Upper lobe of left lung (tissue), 6 donors: Measurements from ENCODE around the gene CUTC. TPM values are rescaled to one million over a fixed set of nuclear protein-coding genes. Genes with fewer than 3 reads are reported as not detected.

Experiments used
- ATAC-seq, 2 donors: fragments of 200-7000 bp; cut with Tn5 transposase; one replicate each; pipeline ENCODE4 v1.9.1; 2022; ENCODE audit warnings: mild to moderate bottlenecking in 2 of 2, moderate library complexity in 2 of 2; ENCODE audit not compliant: low FRiP score in 2 of 2
- DNase-seq, 2 donors: peaks; one replicate each; pipeline ENCODE4 v3.0.0-alpha.2; 2019 to 2020
- H3K27ac ChIP-seq, 4 donors: fragments of 200-600 bp; sonication (generic); one replicate each; pipeline ENCODE4 v1.5.1; 2016 to 2019
- H3K27me3 ChIP-seq, 4 donors: fragments of 200-600 bp; sonication (generic); one replicate each; pipeline ENCODE4 v1.5.1; 2017 to 2019
- H3K36me3 ChIP-seq, 4 donors: fragments of 200-600 bp; sonication (generic); one replicate each; pipeline ENCODE4 v1.5.1; 2016 to 2019
- H3K4me1 ChIP-seq, 4 donors: fragments of 200-600 bp; sonication (generic); one replicate each; pipeline ENCODE4 v1.5.1; 2018 to 2019
- H3K4me3 ChIP-seq, 4 donors: fragments of 200-600 bp; sonication (generic); one replicate each; pipeline ENCODE4 v1.5.1; 2017 to 2019; ENCODE audit warnings: mild to moderate bottlenecking in 2 of 4, moderate library complexity in 1 of 4
- H3K9me3 ChIP-seq, 4 donors: fragments of 200-600 bp; sonication (generic); one replicate each; pipeline ENCODE4 v1.5.1; 2018 to 2019
- CTCF ChIP-seq, 6 experiments: fragments of 450-650 bp in 4 of 6; fragments of 200-600 bp in 2 of 6; sonication (generic) in 2 of 6; IDR thresholded peaks; one replicate each; pipeline ENCODE4 v1.5.1; 2016 to 2019; ENCODE audit warnings: antibody characterized with exemption in 6 of 6
- EP300 ChIP-seq, 4 donors: sonication (generic); formaldehyde crosslinking; IDR thresholded peaks; one replicate each; pipeline ENCODE4 v1.5.1; 2017; ENCODE audit warnings: antibody characterized with exemption in 4 of 4, control low read depth in 2 of 4
- POLR2A ChIP-seq, 4 donors: fragments of 450-650 bp; IDR thresholded peaks; one replicate each; pipeline ENCODE4 v1.5.1; 2016 to 2017; ENCODE audit warnings: antibody characterized with exemption in 4 of 4, mild to moderate bottlenecking in 2 of 4
- POLR2AphosphoS5 ChIP-seq, 2 donors: sonication (generic); formaldehyde crosslinking; IDR thresholded peaks; one replicate each; pipeline ENCODE4 v1.5.1; 2017; ENCODE audit warnings: antibody characterized with exemption in 2 of 2
- WGBS, 2 donors: methylation state at CpG; one replicate each; pipeline ENCODE4 v1.1.5; 2017 to 2018; 5-methylcytosine and 5-hydroxymethylcytosine counted together
- total RNA-seq, 6 donors: library from RNA; depleted of rRNA in 4 of 6; stranded (reverse); fragments of >200 nt in 4 of 6; gene quantifications; one replicate each; pipeline versions ENCODE4 v1.1.0 to v1.2.1, GENCODE V29; 2016 to 2021
- donor health status: DM: no; HTN: no; CAD: no; lungs with moderate emphysema.
- donor health status: DM: no; HTN: yes; CAD: no; lungs with severe emphysema.

Gene CUTC
- total RNA-seq, 6 donors from 2014 or later, result 10.7 to 35.6 (median 15.8) TPM

DNA sequence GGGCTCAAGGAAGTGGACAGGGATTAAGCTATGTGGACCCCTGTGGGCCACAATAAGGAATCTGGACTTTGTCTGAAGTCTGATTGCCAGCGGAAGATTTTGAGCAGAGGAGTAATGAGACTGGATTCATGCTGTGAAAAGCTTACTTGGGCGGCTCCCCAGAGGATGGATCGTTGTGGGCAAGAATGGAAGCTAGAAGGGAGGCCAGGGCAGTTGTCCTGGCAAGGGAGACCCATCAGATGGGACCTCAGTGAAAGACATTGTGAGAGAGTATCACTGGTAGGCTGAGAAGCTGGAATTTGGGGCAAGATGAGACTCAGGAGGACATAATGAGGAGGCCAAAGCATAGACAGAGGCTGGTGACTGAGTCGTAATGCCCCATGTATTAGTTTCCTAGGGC is 66.0 kb downstream of the CUTC start:
- 93 to 99% methylated on average over 4 of the region's 4 CpGs for WGBS, 2 donors
- TF ChIP-seq POLR2AphosphoS5 (IDR thresholded peaks at IDR 0.05), result no peak
- no peak for TF ChIP-seq CTCF (IDR thresholded peaks at IDR 0.05)
- TF ChIP-seq EP300 (IDR thresholded peaks at IDR 0.05), result no peak
- no peak for TF ChIP-seq POLR2A (IDR thresholded peaks at IDR 0.05)
- Histone ChIP-seq H3K27me3 (no peaks in the 10 kb centered on the region), H3K36me3 (no peaks in the 10 kb centered on the region), H3K4me3 (no peak overlapping the region), H3K4me1 (no peaks in the 10 kb centered on the region), H3K27ac (no peak overlapping the region), H3K9me3 (no peaks in the 10 kb centered on the region)
- no peak for DNase-seq
- ATAC-seq, result no peak

DNA sequence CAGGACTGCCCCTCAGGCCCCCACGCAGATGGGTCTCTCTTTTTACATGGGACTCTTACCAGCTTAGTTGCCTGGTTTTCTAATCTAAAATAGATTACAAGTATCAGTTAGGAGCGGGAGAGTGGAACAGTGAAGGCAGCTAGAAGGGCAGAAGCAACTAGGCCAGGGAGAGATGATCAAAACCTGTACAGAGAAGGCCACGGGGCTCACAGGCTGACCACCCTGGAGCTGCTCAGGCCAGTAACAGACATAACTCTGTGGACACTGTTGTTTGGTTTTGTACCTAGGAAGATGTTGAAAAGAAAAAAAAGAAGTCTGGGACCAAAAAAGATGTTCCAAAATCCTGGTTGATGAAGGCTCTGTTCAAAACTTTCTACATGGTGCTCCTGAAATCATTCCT is 66.9 kb downstream of the CUTC start:
- Histone ChIP-seq H3K27ac (no peak overlapping the region), H3K4me1 (no peaks in the 10 kb centered on the region), H3K4me3 (no peak overlapping the region), H3K36me3 (no peaks in the 10 kb centered on the region), H3K9me3 (no peaks in the 10 kb centered on the region), H3K27me3 (no peaks in the 10 kb centered on the region)
- ATAC-seq (no peak), DNase-seq (no peak)
- 87 to 90% methylated on average over 3 of the region's 3 CpGs for WGBS, 2 donors
- TF ChIP-seq CTCF (IDR thresholded peaks at IDR 0.05) (no peak), EP300 (IDR thresholded peaks at IDR 0.05) (no peak), POLR2AphosphoS5 (IDR thresholded peaks at IDR 0.05) (no peak), POLR2A (IDR thresholded peaks at IDR 0.05) (no peak)

DNA sequence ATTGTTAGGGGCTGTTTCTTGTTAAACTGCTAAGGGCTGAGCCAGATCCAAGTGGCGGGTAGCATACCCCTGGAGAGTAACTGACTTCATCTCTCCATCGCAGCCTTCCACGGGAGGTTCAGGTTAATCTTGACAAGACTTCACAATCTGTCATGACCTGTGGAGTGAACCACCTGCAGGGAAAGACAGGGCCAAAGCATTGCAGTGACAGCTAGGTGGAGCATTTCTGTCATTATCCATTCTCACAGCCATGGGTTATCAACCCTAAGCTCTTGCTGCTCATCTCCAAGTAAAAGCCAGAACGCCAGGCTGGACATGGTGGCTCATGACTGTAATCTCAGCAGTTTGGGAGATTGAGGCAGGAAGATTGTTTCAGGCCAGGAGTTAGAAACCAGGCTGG is 67.6 kb downstream of the CUTC start:
- WGBS, 2 donors, result 92 to 94% methylated on average over 4 of the region's 4 CpGs
- DNase-seq (no peak), ATAC-seq (no peak)
- Histone ChIP-seq H3K27ac (no peak overlapping the region), H3K4me1 (no peaks in the 10 kb centered on the region), H3K9me3 (no peaks in the 10 kb centered on the region), H3K36me3 (no peaks in the 10 kb centered on the region), H3K4me3 (no peak overlapping the region), H3K27me3 (no peaks in the 10 kb centered on the region)
- TF ChIP-seq POLR2A (IDR thresholded peaks at IDR 0.05) (no peak), EP300 (IDR thresholded peaks at IDR 0.05) (no peak), CTCF (IDR thresholded peaks at IDR 0.05) (no peak), POLR2AphosphoS5 (IDR thresholded peaks at IDR 0.05) (no peak)

GRCh38 chr10:99804471-99804870 is 72.4 kb downstream of the CUTC start:
- H3K9me3 ChIP-seq, result no peaks in the 10 kb centered on the region
- 90 to 93% methylated on average over 3 of the region's 3 CpGs for WGBS, 2 donors

More at GRCh38 chr10:99804471-99804870, 72.4 kb downstream of the CUTC start:
- H3K4me1 ChIP-seq, result peaks cover 0 to 3% (median under 1%) of the 10 kb centered on the region in 4 donors
- no peaks in the 10 kb centered on the region for H3K27me3 ChIP-seq
- TF ChIP-seq POLR2AphosphoS5 (IDR thresholded peaks at IDR 0.05) (no peak), POLR2A (IDR thresholded peaks at IDR 0.05) (no peak), CTCF (IDR thresholded peaks at IDR 0.05) (no peak)
- H3K4me3 ChIP-seq, result no peak overlapping the region
- no peak overlapping the region for H3K27ac ChIP-seq
- DNase-seq (no peak), ATAC-seq (no peak)
- H3K36me3 ChIP-seq, result no peaks in the 10 kb centered on the region
